Fibroblast of mammary gland (primary cell): Measurements from ENCODE around the gene SH3D21.

Source experiments
- DNase-seq: peaks from one replicate; pipeline ENCODE4 v3.0.0-alpha.2; 2010; ENCODE audit warnings: low read depth
- H3K4me3 ChIP-seq: 2 replicates; pipeline ENCODE4 v1.5.1; 2011; ENCODE audit warnings: low read depth, mild to moderate bottlenecking, low read length, moderate library complexity; ENCODE audit not compliant: control insufficient read depth
- TF ChIP-seq, protein P1 (sequence below): conservative IDR thresholded peaks from 2 replicates; pipeline ENCODE4 v1.5.1; 2011; ENCODE audit warnings: low read depth, low read length, inconsistent platforms; ENCODE audit not compliant: control insufficient read depth, insufficient read depth

SH3D21 gene

DNA sequence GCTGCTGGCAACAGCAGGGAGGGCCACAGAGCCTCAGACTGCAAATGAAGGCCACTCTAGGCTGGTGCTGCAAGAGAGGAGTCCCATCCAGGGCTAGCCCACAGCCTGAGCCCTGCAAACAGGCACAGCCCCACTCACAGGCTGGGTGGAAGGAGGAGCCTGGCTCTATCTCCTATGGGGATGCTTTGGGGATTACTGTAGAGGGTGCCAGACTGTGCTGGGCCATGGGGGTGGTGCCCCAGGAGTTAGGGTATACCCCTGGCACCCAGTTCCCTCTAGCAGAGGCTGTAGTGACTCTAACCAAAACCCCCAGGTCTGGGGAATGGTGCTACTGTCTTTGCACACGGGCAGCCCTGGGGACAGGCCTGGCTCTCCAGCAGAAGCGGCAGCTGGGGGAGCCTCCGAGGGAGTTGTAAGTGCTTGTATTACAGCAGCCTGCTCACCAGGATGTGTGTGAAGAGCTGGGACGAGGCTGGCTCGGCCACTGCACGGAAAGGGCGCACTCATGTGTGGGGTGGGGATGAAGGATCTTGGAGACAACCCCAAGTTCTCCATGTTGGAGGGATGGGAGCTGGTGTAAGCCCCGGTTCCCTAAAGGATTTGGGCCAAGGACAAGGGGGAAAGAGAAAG lies 40.7 kb downstream of the SH3D21 start:
- H3K4me3 ChIP-seq, result no peak overlapping the region
- TF ChIP-seq, protein P1, sequence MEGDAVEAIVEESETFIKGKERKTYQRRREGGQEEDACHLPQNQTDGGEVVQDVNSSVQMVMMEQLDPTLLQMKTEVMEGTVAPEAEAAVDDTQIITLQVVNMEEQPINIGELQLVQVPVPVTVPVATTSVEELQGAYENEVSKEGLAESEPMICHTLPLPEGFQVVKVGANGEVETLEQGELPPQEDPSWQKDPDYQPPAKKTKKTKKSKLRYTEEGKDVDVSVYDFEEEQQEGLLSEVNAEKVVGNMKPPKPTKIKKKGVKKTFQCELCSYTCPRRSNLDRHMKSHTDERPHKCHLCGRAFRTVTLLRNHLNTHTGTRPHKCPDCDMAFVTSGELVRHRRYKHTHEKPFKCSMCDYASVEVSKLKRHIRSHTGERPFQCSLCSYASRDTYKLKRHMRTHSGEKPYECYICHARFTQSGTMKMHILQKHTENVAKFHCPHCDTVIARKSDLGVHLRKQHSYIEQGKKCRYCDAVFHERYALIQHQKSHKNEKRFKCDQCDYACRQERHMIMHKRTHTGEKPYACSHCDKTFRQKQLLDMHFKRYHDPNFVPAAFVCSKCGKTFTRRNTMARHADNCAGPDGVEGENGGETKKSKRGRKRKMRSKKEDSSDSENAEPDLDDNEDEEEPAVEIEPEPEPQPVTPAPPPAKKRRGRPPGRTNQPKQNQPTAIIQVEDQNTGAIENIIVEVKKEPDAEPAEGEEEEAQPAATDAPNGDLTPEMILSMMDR, result no peak
- DNase-seq, result no peak

DNA sequence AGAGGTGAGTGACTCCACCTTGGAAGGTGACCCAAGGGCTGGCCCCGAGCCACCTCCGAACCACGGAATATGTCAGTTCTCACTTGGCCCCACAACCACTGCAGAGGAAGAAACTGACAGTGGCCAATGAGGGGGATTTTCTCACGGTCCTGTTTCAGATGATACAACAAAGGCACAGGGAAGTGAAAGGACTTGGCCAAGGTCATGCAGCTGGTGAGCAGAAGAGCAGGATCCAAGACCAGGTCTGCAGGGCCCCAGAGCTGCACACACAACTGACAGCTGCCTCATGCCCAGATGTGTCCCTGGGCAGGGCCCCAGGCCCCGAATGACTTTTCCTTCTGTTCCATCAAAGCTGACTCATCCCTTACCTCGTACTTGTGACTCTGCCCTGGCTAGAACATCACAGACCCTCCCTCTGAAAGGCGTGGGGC lies 43.1 kb downstream of the SH3D21 start:
- TF ChIP-seq, protein P1, result no peak
- DNase-seq, result peak; percentile 79
- H3K4me3 ChIP-seq, result no peak overlapping the region

DNA sequence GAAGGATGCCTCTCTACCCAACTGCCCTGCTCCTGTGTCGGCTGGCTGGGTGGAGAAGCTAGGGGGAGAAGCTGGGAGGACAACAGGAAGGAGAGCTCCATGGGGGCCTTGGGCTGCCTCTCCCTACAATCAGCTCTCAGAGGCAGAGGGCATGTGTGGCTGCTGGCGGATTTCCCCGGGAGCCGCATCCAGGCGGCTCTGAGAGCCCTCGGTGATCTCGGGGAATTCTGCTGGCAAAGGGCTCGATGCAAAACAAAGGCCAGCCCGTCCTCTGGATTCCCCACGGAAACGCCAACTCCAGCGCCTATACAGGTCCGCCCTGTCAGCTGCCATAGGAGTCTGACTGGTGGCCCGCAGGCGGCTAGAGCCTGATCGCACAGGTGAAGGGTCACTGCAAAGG lies 43.7 kb downstream of the SH3D21 start:
- TF ChIP-seq, protein P1, result no peak
- DNase-seq, result peak; percentile 24
- H3K4me3 ChIP-seq, result no peak overlapping the region

DNA sequence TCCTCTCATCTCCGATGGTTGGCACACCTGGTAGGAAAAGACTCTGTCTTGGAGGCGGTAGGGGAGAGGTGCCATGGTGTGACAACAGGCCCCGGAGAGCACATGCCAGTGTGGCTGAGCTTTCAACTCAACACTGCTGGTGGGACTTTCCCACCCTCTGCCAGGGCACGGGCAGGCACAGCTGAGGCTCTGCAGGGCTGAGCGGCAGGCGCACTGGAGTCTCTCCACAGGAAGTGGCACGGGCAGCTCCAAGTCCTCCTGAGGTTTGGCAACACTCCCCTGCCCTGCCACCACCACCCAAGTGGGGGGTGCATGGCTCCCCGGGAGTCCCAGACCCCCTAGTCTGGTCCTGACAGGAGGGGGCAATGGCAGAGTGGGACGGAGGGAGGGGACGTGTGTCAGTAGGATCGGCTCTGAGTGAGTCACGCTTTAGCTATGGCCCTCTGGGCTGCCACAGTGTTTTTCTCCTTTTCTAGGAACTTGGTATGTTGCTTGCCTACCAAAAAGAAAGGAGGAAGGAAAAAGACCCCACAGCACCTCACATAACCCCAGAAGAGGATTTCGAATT lies 44.6 kb downstream of the SH3D21 start:
- TF ChIP-seq, protein P1, result no peak
- peak; percentile 73 for DNase-seq
- H3K4me3 ChIP-seq, result peak overlapping the region; percentile 7

DNA sequence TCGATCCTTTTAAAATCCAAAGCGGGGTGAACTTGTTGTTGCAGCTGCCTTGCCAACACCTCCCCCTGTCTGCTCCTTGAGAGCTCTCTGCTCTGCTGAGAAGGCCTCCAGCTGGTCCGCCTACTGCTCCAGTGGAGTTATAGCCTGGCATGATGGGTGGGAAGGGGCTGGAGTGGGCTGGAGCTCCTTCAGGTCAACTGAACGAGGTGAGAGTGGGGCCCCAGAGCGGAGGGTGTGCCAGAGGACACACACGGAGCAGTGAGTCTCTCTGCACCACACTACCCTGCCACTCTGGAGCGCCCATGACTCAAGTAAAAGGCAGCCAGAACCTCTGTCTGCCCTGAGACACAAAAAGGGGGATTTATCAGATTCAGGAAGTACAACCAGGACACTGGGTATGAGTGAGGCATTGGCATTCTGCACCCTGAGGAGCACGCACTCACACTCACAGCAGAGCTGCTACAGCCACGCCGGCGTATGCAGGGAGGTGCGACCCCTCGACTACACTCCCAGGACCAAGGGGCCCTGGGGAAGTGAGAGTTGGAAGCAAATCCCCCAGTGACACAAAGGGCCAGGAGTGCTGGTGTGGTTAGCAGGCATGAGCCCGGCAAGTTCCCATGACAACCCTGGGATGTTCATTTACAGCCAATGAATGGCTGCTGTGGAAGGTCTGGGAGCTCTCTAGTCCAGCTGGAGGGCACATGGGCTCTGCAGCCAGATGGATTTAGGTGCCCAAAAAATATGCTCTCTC lies 45.2 kb downstream of the SH3D21 start:
- TF ChIP-seq, protein P1, result peak; percentile 17
- peak overlapping the region; percentile 7 for H3K4me3 ChIP-seq
- peak; percentile 87 for DNase-seq

DNA sequence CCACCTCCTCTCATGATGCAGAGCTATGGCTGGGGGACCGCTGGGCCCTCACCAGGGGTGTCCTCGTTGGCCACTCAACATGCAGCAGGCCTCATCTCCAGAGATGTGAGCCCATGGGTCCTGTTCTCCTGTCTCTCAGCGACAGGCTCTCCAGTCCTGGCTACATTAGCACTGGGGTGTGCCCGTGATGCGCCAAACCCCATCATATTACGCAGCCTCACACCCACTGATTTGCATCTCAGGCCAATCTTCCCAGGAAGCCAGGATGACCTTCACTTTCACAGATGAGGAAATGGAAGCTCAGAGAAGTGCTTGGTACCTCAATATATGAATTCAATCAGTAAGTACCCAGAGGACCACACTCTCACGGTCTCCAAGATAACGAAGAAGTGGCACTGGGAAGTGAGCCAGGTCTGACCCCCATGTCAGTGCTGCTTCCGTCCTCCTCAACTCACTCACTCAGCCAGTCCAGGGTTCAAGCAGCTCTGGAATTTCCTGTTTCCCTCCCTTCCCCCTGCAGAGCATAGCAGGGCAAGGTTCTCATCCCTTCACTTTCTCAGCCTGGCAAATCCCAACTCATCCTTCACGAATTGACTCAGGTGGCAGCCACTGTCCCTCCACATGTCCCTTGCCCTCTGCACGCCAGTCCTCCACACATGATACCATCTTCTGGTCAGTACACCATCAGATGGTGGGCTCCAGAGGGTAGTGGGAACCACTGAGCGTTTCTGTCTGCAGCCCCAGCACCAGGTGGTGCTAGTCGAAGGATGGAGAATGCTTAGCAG lies 46.1 kb downstream of the SH3D21 start:
- no peak overlapping the region for H3K4me3 ChIP-seq
- DNase-seq, result peak; percentile 57
- TF ChIP-seq, protein P1, result peak; percentile 7
